ENCODE measurements around the gene ZNF396.

The ZNF396 gene

DNA sequence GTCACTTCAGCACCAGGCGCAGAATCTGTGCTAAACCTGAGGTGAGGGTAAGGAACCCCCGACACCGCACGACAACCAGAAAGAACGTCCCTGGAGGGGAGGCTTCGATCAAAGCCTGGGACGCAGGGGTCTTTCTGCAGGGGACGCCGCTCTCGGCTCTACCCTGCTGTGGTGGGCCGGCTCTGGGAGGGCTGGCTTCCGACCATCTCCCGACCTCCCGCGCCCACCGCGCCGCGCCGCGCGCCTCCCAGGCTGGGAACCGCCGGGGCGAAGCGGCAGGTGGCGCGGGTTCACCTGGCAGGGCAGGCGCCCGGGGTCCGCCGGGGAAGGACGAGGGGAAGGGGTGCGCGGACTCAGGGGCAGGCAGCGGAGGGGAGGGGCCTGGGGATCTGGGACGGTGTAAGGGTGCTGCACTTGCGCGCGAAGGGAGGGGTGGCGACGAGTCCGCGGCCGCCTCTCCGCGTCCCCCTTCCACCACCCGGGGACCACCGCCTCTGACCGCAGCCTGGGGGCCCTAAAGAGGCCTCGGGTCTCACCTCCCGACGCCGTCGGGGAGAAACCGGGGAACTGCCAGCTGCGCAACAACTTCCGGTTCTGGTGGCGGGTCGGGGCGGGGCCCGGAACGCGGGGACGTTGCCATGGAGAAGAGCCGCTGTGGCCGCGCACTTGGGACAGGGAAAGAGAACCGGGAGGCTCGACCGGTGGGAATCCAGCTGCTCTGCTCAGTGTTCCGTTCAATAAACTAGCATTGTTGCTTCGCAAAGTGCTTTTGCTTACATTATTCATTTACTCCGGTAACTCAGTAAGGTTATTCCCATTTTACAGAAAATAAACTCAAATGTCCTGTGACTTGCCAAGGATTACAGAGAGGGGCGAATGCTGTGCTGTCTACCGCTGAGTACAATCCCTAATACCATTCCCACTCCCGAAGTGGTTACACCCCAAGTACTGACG, at the start of gene ZNF396:
TSS of gene ZNF396 (minus strand) at position 596 of the 954 bp plus-strand sequence. CDS start 3,045 bp downstream, outside the sequence.
- DNase-seq (ENCODE audit: low spot score), result peak; percentile 54

DNA sequence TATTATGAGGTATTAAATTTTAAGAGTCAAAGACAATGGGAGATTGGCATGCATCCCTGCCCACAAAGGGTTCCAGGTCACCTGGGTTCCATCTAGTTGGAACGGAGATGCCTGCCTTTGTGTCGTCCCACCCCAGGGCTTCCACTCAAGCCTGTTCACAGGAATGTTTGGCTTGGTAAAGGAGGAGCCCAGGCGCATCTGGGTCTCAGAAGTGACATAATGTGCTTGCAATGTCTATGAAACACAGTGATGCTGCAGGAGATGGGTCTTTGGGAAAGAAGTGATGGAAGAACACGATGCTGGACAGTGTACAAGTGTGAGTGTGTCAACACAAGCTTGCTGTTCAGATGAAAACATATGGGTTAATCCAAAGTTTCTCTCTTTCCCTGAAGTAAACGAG, 49.6 kb upstream of the ZNF396 start:
- DNase-seq (ENCODE audit: low spot score), result no peak

DNA sequence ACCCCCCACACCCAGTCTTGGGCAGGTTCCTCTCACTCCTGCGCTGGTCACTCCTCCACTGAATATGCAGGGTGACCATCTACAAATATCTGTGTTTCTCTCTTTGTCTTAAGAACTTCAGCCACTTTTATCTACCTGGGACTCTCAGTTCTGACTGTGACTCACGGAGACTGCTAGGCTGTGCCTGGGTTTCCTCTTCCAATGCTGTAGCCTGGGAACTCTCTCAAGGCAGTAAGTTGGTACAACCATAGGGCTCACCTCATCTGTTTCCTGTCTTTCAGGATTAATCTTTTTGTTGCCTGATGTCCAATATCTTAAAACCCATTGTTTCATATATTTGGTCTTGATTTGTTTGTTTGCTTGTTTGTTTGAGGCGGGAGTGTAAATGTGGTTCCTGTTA, 47.2 kb upstream of the ZNF396 start:
- DNase-seq (ENCODE audit: low spot score), result no peak

DNA sequence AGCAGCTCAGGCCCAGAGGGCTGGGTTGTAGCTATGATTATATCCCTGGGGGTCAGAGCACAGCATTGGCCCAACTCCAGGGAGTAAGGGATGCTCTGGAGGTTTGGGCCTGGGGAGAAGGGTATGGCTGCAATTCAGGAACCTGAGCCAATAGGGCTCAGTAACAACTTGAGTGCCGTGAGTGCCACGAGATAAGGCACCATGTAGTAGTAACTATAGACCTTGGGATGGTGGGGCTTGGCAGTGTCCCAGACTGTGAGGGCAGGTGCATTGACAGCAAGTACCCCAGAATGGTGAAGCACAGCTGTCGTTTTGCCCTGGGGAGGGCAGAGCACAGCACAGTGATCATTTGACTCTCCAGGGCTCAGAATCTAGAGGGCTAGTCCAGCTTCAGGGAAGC, 45.1 kb upstream of the ZNF396 start:
- no peak for DNase-seq (ENCODE audit: low spot score)

DNA sequence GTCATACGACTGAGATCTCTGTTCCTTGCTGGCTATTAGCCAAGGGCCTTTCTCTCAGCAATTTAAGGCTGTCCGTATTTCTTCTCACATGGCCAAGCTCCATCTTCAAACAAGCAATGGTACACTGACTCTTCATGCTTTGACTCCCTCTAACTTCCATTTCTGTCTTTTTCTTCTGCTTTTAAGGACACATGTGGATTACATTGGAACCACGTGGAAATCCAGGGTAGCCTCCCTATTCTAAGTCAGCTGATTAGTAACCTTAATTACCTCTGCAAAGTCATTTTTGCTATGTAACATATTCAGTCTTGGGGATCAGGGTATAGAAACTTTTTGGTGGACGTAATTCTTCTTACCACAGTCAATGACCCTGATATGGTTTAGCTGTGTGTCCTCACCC, 41.5 kb upstream of the ZNF396 start:
- DNase-seq (ENCODE audit: low spot score), result no peak

DNA sequence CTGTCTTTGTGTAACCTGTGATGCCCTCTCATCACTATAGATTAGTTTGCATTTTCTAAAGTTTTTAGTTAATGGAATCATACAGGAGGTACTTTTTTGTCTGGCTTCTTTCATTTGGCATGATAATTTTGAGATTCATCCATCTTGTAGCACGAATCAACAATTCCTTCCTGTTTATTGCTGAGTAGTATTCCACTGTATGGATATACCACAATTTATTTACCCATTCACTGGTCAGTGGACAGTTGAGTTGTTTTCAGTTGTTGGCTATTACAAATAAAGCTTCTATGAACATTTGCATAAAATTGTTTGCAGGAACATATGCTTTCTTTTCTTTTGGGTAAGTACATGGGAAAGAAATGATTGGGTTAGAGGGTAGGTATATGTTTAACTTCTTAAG, 40.1 kb upstream of the ZNF396 start:
- no peak for DNase-seq (ENCODE audit: low spot score)

DNA sequence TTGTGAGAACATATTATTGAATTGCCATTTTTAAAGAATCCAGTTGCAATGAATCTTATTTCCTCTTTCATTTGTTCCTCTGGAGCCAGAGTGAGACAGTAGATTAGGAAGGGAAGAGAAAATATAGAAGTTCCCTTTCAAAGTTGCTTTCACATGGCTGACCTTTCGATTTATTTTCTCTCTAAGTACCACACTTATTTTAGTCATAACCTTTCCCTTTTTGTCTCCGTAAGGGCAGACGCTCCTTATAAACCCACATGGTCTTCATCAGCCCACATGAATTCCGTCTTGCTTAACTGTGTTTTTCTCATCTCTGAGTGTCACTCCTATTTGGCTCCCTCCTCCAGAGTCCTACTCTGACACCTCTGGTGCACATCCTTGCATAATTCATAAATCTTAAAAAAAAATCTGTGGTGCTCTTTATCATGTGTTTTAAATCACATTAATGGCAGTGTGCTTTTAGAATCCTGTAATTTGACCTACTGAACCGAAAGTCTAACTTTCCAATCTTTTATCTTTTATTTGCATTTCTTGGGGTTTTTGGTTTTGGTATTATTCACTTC, 38.5 kb upstream of the ZNF396 start:
- no peak for DNase-seq (ENCODE audit: low spot score)

DNA sequence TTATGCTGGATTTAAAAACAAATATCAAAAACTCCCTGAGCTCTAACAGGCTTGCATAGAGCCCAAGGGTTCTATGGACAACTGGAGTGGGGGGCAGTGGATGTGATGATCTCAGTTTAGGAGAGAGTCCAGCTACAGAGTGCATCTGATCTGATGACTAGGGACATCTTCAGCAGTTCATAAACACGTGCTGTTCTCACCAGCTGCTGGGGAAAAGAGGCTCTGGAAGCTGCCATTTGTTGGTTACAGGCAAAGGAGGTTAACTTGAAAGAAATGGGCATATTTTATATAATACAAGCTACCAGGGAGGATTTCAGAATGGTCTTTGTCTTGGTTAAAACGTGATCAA, 36.0 kb upstream of the ZNF396 start:
- no peak for DNase-seq (ENCODE audit: low spot score)

DNA sequence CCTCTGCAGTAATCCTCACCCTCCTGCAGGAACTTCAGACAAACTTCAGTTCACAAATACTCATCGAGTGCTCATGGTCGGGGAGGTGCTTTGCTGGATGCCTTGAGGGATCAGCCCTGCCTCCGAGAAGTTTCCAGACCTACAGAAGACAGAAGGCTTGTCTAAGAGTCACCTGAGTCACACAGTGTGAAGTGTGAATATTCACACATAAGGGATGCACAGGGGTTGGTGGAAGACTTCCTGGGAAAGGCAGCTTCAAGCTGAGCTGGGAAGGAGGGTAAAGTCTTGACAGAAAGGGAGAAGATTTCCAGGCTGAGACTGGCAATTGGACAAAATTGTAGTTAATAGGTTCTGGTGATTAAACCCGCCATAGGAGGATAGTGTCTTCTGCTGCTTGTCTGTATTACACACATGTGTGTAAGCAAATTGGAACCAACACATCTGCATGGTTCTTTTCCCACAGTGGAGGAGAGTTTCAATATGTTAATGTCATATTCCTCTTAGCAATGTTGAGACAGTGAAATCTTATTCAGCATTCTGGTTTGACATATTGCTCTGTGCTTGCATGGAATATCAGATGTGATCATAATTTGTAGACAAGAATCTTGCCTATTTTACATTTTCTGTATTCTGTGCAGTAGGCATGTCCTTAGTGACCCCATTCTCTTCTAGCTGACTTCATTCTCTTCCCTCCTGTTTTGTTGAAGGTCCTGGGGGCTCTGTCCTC, 34.7 kb upstream of the ZNF396 start:
- DNase-seq (ENCODE audit: low spot score), result no peak

DNA sequence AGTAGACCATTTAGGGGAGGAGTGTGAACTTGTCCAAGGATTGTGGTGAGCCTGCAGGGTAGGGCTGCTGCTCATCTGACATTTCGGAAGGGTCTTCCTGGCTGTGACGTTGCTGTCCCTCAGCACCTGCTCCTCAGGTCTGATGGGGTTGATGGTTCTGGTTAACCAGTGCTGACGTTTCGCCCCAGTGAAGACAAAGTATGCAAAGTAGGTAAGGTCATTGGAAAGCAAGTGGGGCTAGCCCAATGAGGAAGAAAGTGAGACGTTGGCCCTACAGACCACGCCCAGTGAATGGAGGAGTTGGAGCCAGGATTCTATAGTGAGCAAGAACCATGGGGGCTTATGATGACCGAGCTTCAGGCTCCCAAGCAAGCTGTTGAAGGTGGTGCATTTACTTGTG, 33.4 kb upstream of the ZNF396 start:
- DNase-seq (ENCODE audit: low spot score), result no peak

DNA sequence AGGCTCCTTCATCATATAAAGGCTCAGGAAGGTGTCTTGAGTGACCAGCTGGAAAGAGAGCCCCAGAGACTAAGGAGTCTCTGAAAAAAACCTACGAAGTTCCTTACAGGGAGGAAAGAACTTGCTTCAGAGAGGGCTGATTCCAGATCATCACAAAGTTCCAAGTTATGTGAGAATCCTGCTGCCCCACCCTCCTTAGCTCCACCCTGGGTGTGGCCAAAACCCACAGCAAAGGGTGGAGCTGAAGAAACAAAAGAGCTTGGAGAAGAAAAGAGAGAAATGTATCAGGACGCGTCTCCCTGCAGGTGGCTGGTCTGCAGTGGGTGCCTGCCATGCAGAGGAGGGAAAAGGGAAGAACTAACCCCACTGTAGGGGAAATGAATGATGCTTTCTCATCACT, 32.8 kb upstream of the ZNF396 start:
- no peak for DNase-seq (ENCODE audit: low spot score)

DNA sequence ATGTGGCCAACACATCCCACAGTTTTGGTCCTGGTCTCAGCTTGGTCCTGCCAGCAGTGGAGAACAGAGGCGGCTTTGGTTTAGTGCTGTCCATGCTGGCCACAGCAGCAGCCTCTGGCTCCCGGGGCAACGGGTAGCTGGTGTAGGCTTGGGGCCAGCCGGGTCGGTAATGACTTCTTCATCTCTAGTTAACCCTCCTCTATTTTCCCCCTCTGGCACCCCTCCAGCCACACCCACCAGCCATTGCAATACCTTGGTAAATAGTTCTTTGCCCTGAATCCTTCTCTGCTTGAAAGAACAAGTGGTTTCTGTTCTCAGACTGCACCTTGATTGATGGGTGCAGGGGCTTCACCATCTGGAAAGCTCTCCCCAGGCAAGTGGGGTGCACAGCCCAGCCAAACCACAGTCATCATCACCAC, 31.7 kb upstream of the ZNF396 start:
- no peak for DNase-seq (ENCODE audit: low spot score)

DNA sequence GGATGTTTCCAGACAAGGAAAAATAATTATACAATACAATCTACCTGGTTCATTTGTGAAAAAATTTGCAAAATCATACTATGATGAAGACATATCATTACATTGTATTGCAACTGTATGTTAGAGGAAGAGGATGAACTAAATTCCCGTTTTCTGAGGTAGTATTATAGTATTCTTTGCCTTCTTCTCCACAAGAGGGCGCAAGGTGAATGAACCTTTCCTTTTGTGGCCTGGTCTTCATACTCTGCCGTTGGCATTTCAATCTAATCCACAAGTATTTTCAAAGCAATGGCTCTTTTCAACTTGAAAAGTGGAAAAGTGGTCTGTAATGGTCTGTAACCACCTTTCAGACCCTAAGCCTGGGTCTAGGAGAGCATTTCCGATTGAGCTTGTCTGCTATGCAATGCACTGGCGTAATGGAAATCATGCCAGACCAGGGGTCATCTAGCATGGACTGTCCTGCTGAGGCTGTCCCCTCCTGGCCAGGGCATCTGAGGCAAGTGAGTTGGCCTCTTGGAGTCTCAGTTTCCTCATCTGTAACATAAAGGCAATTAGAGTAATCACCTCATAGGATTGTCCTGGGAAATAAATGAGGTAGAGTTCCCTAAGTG, 30.8 kb upstream of the ZNF396 start:
- peak; percentile 65 for DNase-seq (ENCODE audit: low spot score)

DNA sequence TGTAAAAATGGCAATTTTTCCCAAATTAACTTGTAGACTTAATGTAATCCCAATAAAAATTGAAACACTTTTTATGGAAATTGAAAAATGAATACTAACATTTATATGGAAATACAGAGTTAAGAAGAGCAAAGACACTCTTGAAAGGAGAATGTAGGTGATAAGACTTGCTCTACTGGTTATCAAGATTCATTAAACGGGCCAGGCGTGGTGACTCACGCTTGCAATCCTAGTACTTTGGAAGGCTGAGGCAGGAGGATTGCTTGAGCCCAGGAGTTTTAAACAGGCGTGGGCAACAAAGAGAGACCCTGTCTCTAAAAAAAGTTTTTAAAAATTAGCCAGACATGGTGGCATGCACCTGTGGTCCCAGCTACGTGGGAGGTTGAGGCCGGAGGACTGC, 29.5 kb upstream of the ZNF396 start:
- no peak for DNase-seq (ENCODE audit: low spot score)

DNA sequence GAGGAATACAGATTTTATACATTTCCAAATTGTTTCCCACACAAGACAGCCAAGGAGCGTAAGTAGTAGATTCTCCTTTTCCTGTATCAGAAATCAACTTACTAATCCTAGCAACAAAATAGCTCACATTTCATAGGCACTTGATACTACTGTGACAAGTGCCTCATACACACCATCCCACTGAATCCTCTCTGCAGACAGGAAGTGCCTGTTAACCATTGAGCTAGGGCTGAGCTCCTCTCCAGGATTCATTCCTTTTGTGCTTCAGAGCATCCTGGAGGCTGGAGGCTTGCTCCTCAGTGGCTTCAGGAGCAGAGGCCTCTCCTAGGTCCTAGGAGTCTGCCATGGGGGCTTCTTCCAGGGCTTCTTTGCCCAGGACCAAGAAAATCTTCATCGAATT, 20.8 kb upstream of the ZNF396 start:
- no peak for DNase-seq (ENCODE audit: low spot score)

DNA sequence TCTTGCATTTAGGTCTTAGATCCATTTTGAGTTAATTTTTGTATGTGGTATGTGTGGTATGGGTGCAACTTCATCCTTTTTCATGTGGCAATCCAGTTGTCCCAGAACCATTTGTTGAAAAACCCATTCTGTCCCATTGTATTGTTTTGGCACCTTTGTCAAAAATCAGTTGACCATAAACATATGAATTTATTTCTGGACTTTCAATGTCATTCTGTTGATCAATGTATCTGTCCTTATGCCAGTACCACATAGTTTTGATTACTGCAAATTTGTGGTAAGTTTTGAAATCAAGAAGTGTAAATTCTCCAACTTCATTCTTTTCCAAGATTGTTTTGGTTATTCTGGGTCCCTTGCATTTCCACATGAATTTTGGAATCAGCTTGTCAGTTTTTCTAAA, 16.6 kb upstream of the ZNF396 start:
- DNase-seq (ENCODE audit: low spot score), result no peak

DNA sequence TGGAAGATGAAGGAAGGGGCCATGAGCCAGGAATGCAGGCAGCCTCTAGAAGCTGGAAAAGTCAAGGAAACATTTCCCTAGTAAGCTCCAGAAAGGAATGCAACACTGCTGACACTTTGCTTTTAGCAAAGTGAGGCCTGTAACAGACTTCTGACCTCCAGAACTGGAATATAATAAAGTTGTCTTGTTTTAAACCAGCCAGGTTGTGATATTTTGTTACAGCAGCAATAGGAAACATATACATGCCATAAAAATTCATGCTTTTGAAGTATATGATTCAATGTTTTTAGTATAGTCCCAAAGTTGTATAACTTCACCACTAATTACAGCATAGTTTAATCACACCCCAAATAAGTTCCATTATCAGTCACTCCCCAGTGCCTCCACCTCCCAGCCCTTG, 15.2 kb upstream of the ZNF396 start:
- DNase-seq (ENCODE audit: low spot score), result no peak

DNA sequence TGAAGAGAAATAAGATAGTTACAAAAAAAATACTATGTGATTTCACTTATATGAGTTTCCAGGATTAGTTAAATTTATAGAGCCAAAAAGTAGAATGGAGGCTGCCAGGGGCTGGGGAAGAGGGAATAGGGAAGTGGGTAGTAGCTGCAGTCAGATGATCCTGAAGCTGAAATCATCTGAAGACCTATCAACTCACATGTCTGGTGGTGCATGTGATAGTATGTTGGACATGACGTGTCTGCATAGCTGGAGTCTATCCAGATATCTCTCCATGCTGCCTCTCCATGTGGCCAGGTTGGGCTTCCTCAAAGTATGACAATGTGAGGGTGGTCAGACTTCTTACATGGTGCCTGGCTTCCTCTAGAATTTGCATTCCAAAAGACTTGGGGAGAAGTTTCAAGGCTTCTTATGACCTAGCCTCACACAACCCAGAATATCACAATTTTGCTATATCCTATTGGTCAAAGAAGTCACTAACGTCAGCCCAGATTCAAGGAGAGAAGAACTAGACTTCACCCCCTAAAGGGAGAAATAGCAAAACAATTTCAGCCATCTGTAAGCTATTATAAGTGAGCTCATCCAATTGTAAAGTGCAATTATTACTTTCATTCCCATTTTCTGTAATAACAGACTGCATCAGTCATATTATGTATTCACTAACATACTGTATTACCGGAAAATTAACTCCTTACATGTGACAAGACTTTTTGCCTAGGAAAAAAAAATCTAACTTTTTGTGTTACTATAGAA, 14.0 kb upstream of the ZNF396 start:
- DNase-seq (ENCODE audit: low spot score), result no peak

DNA sequence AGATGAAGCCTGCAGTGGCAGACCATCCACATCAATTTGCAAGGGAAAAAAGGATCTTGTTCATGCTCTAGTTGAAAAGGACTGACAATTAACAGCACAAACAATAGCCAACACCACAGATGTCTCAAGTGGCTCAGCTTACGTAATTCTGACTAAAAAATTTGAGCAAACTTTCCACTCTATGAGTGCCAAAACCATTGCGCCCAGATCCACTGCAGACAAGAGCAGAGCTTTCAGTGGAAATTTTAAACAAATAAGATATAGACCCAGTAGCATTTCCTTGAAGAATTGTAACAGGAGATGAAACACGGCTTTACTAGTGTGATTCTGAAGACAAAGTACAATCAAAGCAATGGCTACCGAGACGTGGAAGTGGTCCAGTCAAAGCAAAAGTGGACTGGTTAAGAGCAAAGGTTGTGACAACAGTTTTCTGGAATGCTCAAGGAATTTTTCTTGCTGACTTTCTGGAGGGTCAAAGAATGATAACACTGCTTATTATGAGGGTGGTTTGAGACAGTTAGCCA, 12.0 kb upstream of the ZNF396 start:
- DNase-seq (ENCODE audit: low spot score), result no peak

DNA sequence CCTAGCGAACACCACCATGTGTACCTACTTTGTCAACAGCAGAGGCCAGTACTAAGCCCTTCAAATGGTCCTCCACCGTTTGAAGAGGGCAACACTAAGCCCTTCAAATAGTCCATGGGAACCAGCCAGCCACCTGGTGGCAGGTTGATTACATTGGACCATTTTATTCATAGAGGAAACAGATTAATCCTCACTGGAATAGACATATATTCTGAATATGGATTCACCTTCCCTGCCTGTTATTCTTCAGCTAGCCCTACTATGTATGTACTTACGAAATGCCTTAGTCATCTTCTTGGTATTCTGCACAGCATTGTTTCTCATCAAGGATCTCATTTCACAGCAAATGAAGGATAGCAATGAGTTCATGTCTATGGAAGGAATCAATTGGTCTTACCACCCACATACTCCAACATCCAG, 10.0 kb upstream of the ZNF396 start:
- no peak for DNase-seq (ENCODE audit: low spot score)

DNA sequence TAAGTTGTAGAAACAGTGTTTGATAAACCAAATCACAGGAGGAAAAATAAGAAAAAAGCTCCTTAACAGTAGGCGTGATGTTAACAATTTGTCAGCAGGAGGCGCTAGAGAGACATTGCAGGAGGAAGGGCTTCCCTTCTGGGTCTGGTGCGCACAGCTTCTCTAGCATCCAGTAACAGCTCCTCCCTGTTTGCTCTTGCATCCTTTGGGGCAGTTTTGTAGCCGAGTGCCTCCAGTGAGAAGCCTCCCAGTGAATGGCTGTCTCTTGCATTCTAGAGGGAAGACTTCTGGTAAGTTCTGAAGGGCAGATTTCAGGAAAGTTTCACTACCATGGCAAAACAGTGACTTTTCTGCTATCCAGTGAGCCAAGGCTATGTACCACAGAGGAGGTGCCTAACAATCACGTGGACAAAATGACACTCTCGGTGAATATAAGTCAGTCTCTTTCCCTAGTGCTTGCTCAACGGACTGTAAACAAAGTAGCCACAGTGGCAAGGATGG, 9.5 kb upstream of the ZNF396 start:
- peak; percentile 74 for DNase-seq (ENCODE audit: low spot score)

Measured in activated CD4-positive, alpha-beta T cell treated with anti-CD3 and anti-CD28 coated beads, Interleukin-2, Interleukin-4, amounts not matched to agents 100 ng/mL and 50 ng/mL, durations not matched to agents 16 hours and 8 hours (primary cell).